H9 (cell line): ENCODE measurements around the gene C16orf92. TPM values are rescaled to one million over a fixed set of nuclear protein-coding genes. Genes with fewer than 3 reads are reported as not detected.

Experiments used
- DNase-seq: peaks from one replicate; pipeline ENCODE4 v3.0.0-alpha.2; 2017
- H2AFZ ChIP-seq: one replicate; pipeline ENCODE4 v1.6.1; 2013; ENCODE audit warnings: mild to moderate bottlenecking, low read length, control low read depth, moderate library complexity
- H2AK5ac ChIP-seq: 2 replicates; pipeline ENCODE4 v1.6.1; 2013; ENCODE audit warnings: low read length, control low read depth, mixed read lengths; ENCODE audit not compliant: insufficient read length
- H2BK120ac ChIP-seq: one replicate; pipeline ENCODE4 v1.6.1; 2013; ENCODE audit warnings: low read depth, mild to moderate bottlenecking, low read length, control low read depth, inconsistent platforms; ENCODE audit not compliant: poor library complexity, severe bottlenecking
- H2BK12ac ChIP-seq: 2 replicates; pipeline ENCODE4 v1.6.1; 2013; ENCODE audit warnings: low read length, control low read depth, mixed read lengths, low read depth; ENCODE audit not compliant: insufficient read length
- H2BK15ac ChIP-seq: 2 replicates; pipeline ENCODE4 v1.6.1; 2013; ENCODE audit warnings: low read depth, low read length, control low read depth
- H2BK20ac ChIP-seq: one replicate; pipeline ENCODE4 v1.6.1; 2013; ENCODE audit warnings: low read depth, mild to moderate bottlenecking, low read length, control low read depth, inconsistent platforms; ENCODE audit not compliant: poor library complexity, severe bottlenecking
- H2BK5ac ChIP-seq: 2 replicates; pipeline ENCODE4 v1.6.1; 2013; ENCODE audit warnings: low read length, control low read depth, mixed read lengths; ENCODE audit not compliant: insufficient read length
- H3K14ac ChIP-seq: 2 replicates; pipeline ENCODE4 v1.6.1; 2013; ENCODE audit warnings: low read length, control low read depth; ENCODE audit not compliant: insufficient read depth
- H3K18ac ChIP-seq: 2 replicates; pipeline ENCODE4 v1.6.1; 2013; ENCODE audit warnings: low read depth, mild to moderate bottlenecking, mixed read lengths, low read length, control low read depth; ENCODE audit not compliant: insufficient read length
- H3K23ac ChIP-seq: 2 replicates; pipeline ENCODE4 v1.6.1; 2013; ENCODE audit warnings: low read length, control low read depth, mixed read lengths, low read depth; ENCODE audit not compliant: insufficient read length
- H3K23me2 ChIP-seq: 2 replicates; pipeline ENCODE4 v1.6.1; 2013; ENCODE audit warnings: low read depth, mild to moderate bottlenecking, mixed read lengths, low read length, control low read depth; ENCODE audit not compliant: insufficient read length, poor library complexity, severe bottlenecking
- H3K27ac ChIP-seq: 2 replicates; pipeline ENCODE4 v1.5.1; 2013; ENCODE audit warnings: low read length, control low read depth, mixed read lengths, low read depth; ENCODE audit not compliant: insufficient read length
- H3K27me3 ChIP-seq: 2 replicates; pipeline ENCODE4 v1.6.1; 2013; ENCODE audit warnings: low read length, control low read depth, inconsistent platforms; ENCODE audit not compliant: insufficient read depth
- H3K4ac ChIP-seq: 2 replicates; pipeline ENCODE4 v1.6.1; 2013; ENCODE audit warnings: low read depth, mild to moderate bottlenecking, control low read depth, inconsistent platforms, low read length, moderate library complexity
- H3K4me1 ChIP-seq: 2 replicates; pipeline ENCODE4 v1.6.1; 2013; ENCODE audit warnings: low read length, control low read depth, inconsistent platforms; ENCODE audit not compliant: insufficient read depth
- H3K4me2 ChIP-seq: 2 replicates; pipeline ENCODE4 v1.6.1; 2013; ENCODE audit warnings: low read length, control low read depth, mixed read lengths; ENCODE audit not compliant: insufficient read length, insufficient read depth
- H3K56ac ChIP-seq: 2 replicates; pipeline ENCODE4 v1.6.1; 2013; ENCODE audit warnings: low read depth, mild to moderate bottlenecking, mixed read lengths, low read length, control low read depth; ENCODE audit not compliant: insufficient read length
- H3K79me1 ChIP-seq: 2 replicates; pipeline ENCODE4 v1.6.1; 2013; ENCODE audit warnings: low read depth, mild to moderate bottlenecking, moderate library complexity, low read length, control low read depth, inconsistent platforms; ENCODE audit not compliant: insufficient read depth, poor library complexity, severe bottlenecking
- H3K79me2 ChIP-seq: 2 replicates; pipeline ENCODE4 v1.6.1; 2013; ENCODE audit warnings: low read length, control low read depth, inconsistent platforms; ENCODE audit not compliant: insufficient read depth
- H3K9ac ChIP-seq: 2 replicates; pipeline ENCODE4 v1.6.1; 2013; ENCODE audit warnings: low read length, control low read depth, mixed read lengths; ENCODE audit not compliant: insufficient read length; ENCODE audit errors: extremely low read depth
- H3K9me3 ChIP-seq: one replicate; pipeline ENCODE4 v1.6.1; 2013; ENCODE audit warnings: low read depth, low read length, inconsistent platforms; ENCODE audit not compliant: control insufficient read depth
- H3T11ph ChIP-seq: one replicate; pipeline ENCODE4 v1.6.1; 2013; ENCODE audit warnings: mild to moderate bottlenecking, low read length, control low read depth, inconsistent platforms
- H4K20me1 ChIP-seq: one replicate; pipeline ENCODE4 v1.6.1; 2013; ENCODE audit not compliant: control insufficient read depth, insufficient read length, insufficient read depth
- H4K5ac ChIP-seq: 2 replicates; pipeline ENCODE4 v1.6.1; 2013; ENCODE audit warnings: low read depth, mild to moderate bottlenecking, mixed read lengths, low read length, control low read depth; ENCODE audit not compliant: insufficient read length
- H4K8ac ChIP-seq: replicated peaks from 2 replicates; pipeline ENCODE4 v1.6.1; 2013; ENCODE audit warnings: low read length, control low read depth, mixed read lengths, low read depth; ENCODE audit not compliant: insufficient read length
- H4K91ac ChIP-seq: 2 replicates; pipeline ENCODE4 v1.6.1; 2013; ENCODE audit warnings: low read depth, mild to moderate bottlenecking, moderate library complexity, mixed read lengths, low read length, control low read depth; ENCODE audit not compliant: insufficient read length
- H3K27ac Mint-ChIP-seq, 3 experiments: 2 replicates in 2 of 3; 3 replicates in 1 of 3; pipeline ENCODE4 v1.8.0; 2020 to 2021; ENCODE audit warnings: mixed read lengths in 3 of 3, mild to moderate bottlenecking in 1 of 3, moderate library complexity in 1 of 3
- H3K27me3 Mint-ChIP-seq: 2 replicates; pipeline ENCODE4 v1.8.0; 2021; ENCODE audit warnings: low read depth, mild to moderate bottlenecking, moderate library complexity, mixed read lengths
- H3K36me3 Mint-ChIP-seq, 3 experiments: 2 replicates in 2 of 3; 3 replicates in 1 of 3; pipeline ENCODE4 v1.8.0; 2020 to 2021; ENCODE audit warnings: low read depth in 3 of 3, mixed read lengths in 3 of 3; ENCODE audit not compliant: insufficient read depth in 1 of 3
- H3K4me1 Mint-ChIP-seq, 2 experiments: 2 replicates each; pipeline ENCODE4 v1.8.0; 2020; ENCODE audit warnings: mixed read lengths in 2 of 2
- H3K4me3 Mint-ChIP-seq, 2 experiments: 2 replicates in 1 of 2; 3 replicates in 1 of 2; pipeline ENCODE4 v1.8.0; 2020 to 2021; ENCODE audit warnings: mild to moderate bottlenecking in 2 of 2, mixed read lengths in 2 of 2, moderate library complexity in 1 of 2
- H3K9me3 Mint-ChIP-seq, 2 experiments: 2 replicates in 1 of 2; 3 replicates in 1 of 2; pipeline ENCODE4 v1.8.0; 2020; ENCODE audit warnings: mild to moderate bottlenecking in 2 of 2, mixed read lengths in 2 of 2, moderate library complexity in 1 of 2
- CTCF ChIP-seq: fragments of 200-600 bp; sonication (generic); conservative IDR thresholded peaks from 3 replicates; pipeline ENCODE4 v1.8.0; 2021; ENCODE audit warnings: antibody characterized with exemption, mild to moderate bottlenecking
- WGBS: extraction: QIAGEN DNeasy Blood & Tissue Kit; methylation state at CpG from one replicate; pipeline ENCODE4 v1.1.7; 2013; ENCODE audit warnings: missing lambda C conversion rate, low lambda C conversion rate, mixed read lengths; ENCODE audit not compliant: insufficient read length; ENCODE audit errors: extremely low coverage; 5-methylcytosine and 5-hydroxymethylcytosine counted together
- total RNA-seq: library from RNA; stranded (reverse); gene quantifications from 2 replicates; pipeline ENCODE4 v1.2.1, GENCODE V29; 2021

The C16orf92 gene
- total RNA-seq, 1 experiment from 2014 or later: not detected

- no peak overlapping the region for H2BK5ac ChIP-seq
- Mint-ChIP-seq H3K4me3 (no peak overlapping the region), H3K27me3 (no peaks in the 10 kb centered on the region), H3K4me1 (no peaks in the 10 kb centered on the region), H3K27ac (no peak overlapping the region), H3K36me3 (peaks cover 53 to 87% (median 80%) of the 10 kb centered on the region in 3 experiments), H3K9me3 (no peaks in the 10 kb centered on the region)
- no peak overlapping the region for H4K91ac ChIP-seq
- no peak overlapping the region for H3K23ac ChIP-seq
- H2BK20ac ChIP-seq: no peak overlapping the region
- H3K9me3 ChIP-seq: no peaks in the 10 kb centered on the region
- no peak overlapping the region for H3K27ac ChIP-seq
- TF ChIP-seq CTCF: no peak
- H3K79me1 ChIP-seq: no peaks in the 10 kb centered on the region
- H2AK5ac ChIP-seq: no peak overlapping the region
- no peaks in the 10 kb centered on the region for H3K27me3 ChIP-seq
- H3T11ph ChIP-seq: no peak overlapping the region
- no peaks in the 10 kb centered on the region for H4K20me1 ChIP-seq
- WGBS: no CpG with 5 or more reads among the region's 6 CpGs
- H3K9ac ChIP-seq: no peak overlapping the region
- H3K14ac ChIP-seq: no peak overlapping the region
- H3K4me1 ChIP-seq: no peaks in the 10 kb centered on the region
- no peak overlapping the region for H2BK120ac ChIP-seq
- no peak overlapping the region for H4K8ac ChIP-seq
- H3K4me2 ChIP-seq: no peak overlapping the region
- H3K79me2 ChIP-seq: no peaks in the 10 kb centered on the region
- no peak overlapping the region for H2BK15ac ChIP-seq
- H3K56ac ChIP-seq: no peak overlapping the region
- H2AFZ ChIP-seq: no peak overlapping the region
- H3K23me2 ChIP-seq: no peaks in the 10 kb centered on the region
- no peak for DNase-seq
- no peak overlapping the region for H3K4ac ChIP-seq
- H3K18ac ChIP-seq: no peak overlapping the region
- H2BK12ac ChIP-seq: no peak overlapping the region
- no peak overlapping the region for H4K5ac ChIP-seq
Measured at GRCh38 chr16:29984137-29984763, 38.7 kb upstream of the C16orf92 start.
